Stomach (tissue), 9 donors: ENCODE results near the gene NTM. TPM values are rescaled to one million over a fixed set of nuclear protein-coding genes. Genes with fewer than 3 reads are reported as not detected.

Source experiments
- DNase-seq, 2 donors: peaks; one replicate each; pipeline versions ENCODE4 v3.0.0 to v3.0.0-alpha.2; 2013 to 2019
- H3K27ac ChIP-seq, 5 donors: fragments of 200-600 bp in 4 of 5; sonication (generic) in 4 of 5; one replicate each; pipeline ENCODE4 v1.5.1; 2013 to 2019; ENCODE audit warnings: mild to moderate bottlenecking in 1 of 5, moderate library complexity in 1 of 5
- H3K27me3 ChIP-seq, 3 donors: fragments of 200-600 bp; sonication (generic); one replicate each; pipeline ENCODE4 v1.5.1; 2017 to 2019; ENCODE audit warnings: mixed run types in 1 of 3
- H3K36me3 ChIP-seq, 4 donors: fragments of 200-600 bp; sonication (generic); 1 replicate in 3 of 4; 2 replicates in 1 of 4; pipeline ENCODE4 v1.5.1; 2016 to 2019
- H3K4me1 ChIP-seq, 4 donors: fragments of 200-600 bp; sonication (generic); one replicate each; pipeline ENCODE4 v1.5.1; 2016 to 2019
- H3K4me3 ChIP-seq, 4 donors: fragments of 200-600 bp; sonication (generic) in 3 of 4; one replicate each; pipeline ENCODE4 v1.5.1; 2016 to 2019; ENCODE audit warnings: mild to moderate bottlenecking in 1 of 4
- H3K9me3 ChIP-seq, 4 donors: fragments of 200-600 bp; sonication (generic); one replicate each; pipeline ENCODE4 v1.5.1; 2016 to 2019
- CTCF ChIP-seq, 7 experiments: fragments of 450-650 bp in 4 of 7; fragments of 200-600 bp in 3 of 7; sonication (generic) in 3 of 7; IDR thresholded peaks; one replicate each; pipeline ENCODE4 v1.5.1; 2016 to 2019; ENCODE audit warnings: antibody characterized with exemption in 7 of 7, control low read depth in 2 of 7, mild to moderate bottlenecking in 1 of 7
- EP300 ChIP-seq: sonication (generic); formaldehyde crosslinking; IDR thresholded peaks from one replicate; pipeline ENCODE4 v1.6.1; 2017; ENCODE audit warnings: antibody characterized with exemption
- POLR2A ChIP-seq, 4 donors: fragments of 450-650 bp; IDR thresholded peaks; one replicate each; pipeline ENCODE4 v1.6.1; 2016; ENCODE audit warnings: antibody characterized with exemption in 4 of 4, control low read depth in 2 of 4, mild to moderate bottlenecking in 1 of 4, moderate library complexity in 1 of 4
- POLR2AphosphoS5 ChIP-seq, 3 donors: sonication (generic); formaldehyde crosslinking; IDR thresholded peaks; one replicate each; pipeline ENCODE4 v1.6.1; 2016; ENCODE audit warnings: antibody characterized with exemption in 3 of 3
- WGBS, 5 donors: extraction: QIAGEN DNeasy Blood & Tissue Kit in 3 of 5; methylation state at CpG; one replicate each; pipeline versions ENCODE4 v1.1.5 to v1.1.7; 2013 to 2018; 5-methylcytosine and 5-hydroxymethylcytosine counted together
- intact Hi-C: fragments of 100-400 bp; cut with DNase I; formaldehyde crosslinking; loops from one replicate; pipeline ENCODE4 v1.15.1; 2023; ENCODE audit warnings: low total_unique reads
- polyA plus RNA-seq, 3 donors: library from polyadenylated mRNA; stranded (reverse); fragments of 200-250 nt; gene quantifications; one replicate each; pipeline ENCODE4 v1.2.3, GENCODE V29; 2013
- total RNA-seq, 5 donors: library from RNA; depleted of rRNA; stranded (reverse); fragments of >200 nt; gene quantifications; one replicate each; pipeline versions ENCODE4 v1.1.0 to v1.2.3, GENCODE V29; 2014 to 2016
- donor health status: healthy with polysubstance abuse.
- donor health status: Bipolar disorder and iron deficiency.
- donor health status: healthy.

NTM gene
- total and polyA plus RNA-seq, 8 donors, result 0.50 to 8.4 (median 1.3) TPM; not detected in 3

DNA sequence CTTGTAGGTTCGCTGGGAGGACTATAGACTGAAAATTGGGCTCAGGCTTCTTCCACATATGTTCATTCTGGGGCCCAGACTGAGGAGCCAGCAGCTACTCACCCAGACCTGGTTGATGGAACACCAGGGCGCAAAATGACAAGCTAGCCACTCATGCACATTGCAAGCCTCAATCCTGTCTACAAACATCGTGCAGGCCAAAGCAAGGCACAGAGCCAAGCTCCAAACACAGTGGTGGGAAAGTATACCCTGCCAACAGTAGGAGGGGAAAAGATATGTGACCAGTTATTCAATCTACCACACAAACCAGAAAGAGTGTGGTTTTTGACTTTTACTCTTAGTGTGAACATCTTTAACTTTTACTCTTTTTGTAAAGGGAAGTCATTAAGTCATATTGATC lies 660.5 kb downstream of the NTM start:
- Histone ChIP-seq H3K36me3 (no peaks in the 10 kb centered on the region), H3K4me3 (no peak overlapping the region), H3K27me3 (no peaks in the 10 kb centered on the region), H3K9me3 (no peaks in the 10 kb centered on the region), H3K4me1 (no peaks in the 10 kb centered on the region), H3K27ac (no peak overlapping the region)
- WGBS, 5 donors, result 59 to 65% (median 64%) methylated on average over 3 of the region's 3 CpGs
- DNase-seq, result no peak
- TF ChIP-seq POLR2AphosphoS5 (IDR thresholded peaks at IDR 0.05), result no peak
- no peak for TF ChIP-seq POLR2A (IDR thresholded peaks at IDR 0.05)
- TF ChIP-seq CTCF (IDR thresholded peaks at IDR 0.05), result no peak
- no peak for TF ChIP-seq EP300
- intact Hi-C loops, result no loop called here

DNA sequence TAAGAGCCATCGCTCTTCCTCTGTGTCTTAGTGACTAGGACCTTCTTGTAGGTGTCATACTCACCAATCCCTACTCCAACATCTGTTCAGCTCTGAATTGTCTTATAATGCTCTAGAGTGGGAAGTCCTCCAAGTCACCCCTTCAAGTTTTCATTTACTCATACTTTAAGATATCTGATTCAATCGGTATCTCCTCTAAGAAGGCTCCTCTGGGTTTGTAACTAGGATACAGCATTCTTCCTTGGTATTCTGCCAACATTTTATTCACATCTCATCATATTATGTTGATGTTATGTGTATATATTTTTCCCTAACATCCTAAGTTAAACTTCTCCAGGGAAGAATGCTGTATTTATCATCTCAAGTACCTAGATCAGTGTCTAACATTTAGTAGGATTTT lies 662.1 kb downstream of the NTM start:
- TF ChIP-seq CTCF (IDR thresholded peaks at IDR 0.05) (no peak), POLR2A (IDR thresholded peaks at IDR 0.05) (no peak), POLR2AphosphoS5 (IDR thresholded peaks at IDR 0.05) (no peak), EP300 (no peak)
- WGBS, 5 donors, result 73 to 82% (median 81%) methylated on average over 2 of the region's 2 CpGs
- H3K4me3 ChIP-seq, result no peak overlapping the region

DNA sequence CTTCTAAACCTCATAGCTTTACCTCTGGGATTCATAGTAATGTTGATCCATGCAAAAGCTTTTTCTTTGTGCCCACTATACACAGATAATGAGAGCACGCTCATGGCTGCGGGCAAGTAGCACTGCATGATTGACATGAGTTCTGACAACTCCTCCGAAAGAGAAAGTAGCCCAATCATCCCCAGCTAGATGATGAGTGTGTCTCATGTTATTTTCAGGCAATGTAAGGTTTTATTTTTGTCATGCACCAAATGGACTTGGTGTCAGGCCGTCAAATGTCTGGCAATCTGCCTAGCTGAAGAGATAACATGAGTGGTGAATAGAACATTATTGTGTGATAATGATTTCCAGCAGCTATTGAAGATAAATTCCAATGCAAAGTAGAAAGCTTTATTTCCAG lies 662.6 kb downstream of the NTM start:
- no peak for DNase-seq
- no peaks in the 10 kb centered on the region for H3K36me3 ChIP-seq
- no peak overlapping the region for H3K4me3 ChIP-seq
- no peaks in the 10 kb centered on the region for H3K27me3 ChIP-seq
- intact Hi-C loops, result no loop called here
- H3K27ac ChIP-seq, result no peak overlapping the region
- H3K4me1 ChIP-seq, result no peaks in the 10 kb centered on the region
- no peaks in the 10 kb centered on the region for H3K9me3 ChIP-seq
- no peak for TF ChIP-seq EP300
- TF ChIP-seq POLR2A (IDR thresholded peaks at IDR 0.05), result no peak
- WGBS, 5 donors, result 69 to 81% (median 77%) methylated on average over 4 of the region's 4 CpGs

More for the DNA sequence above, 662.1 kb downstream of the NTM start:
- Histone ChIP-seq H3K4me1 (no peaks in the 10 kb centered on the region), H3K27ac (no peak overlapping the region), H3K9me3 (no peaks in the 10 kb centered on the region), H3K36me3 (no peaks in the 10 kb centered on the region), H3K27me3 (no peaks in the 10 kb centered on the region)
- intact Hi-C loops, result no loop called here
- DNase-seq, result peak in 1 of 2 donors; percentile 28

- 76 to 86% (median 80%) methylated on average over 4 of the region's 4 CpGs for WGBS, 5 donors
Observed at GRCh38 chr11:132035228-132035627, 664.8 kb downstream of the NTM start.

More at GRCh38 chr11:132035228-132035627, 664.8 kb downstream of the NTM start:
- H3K4me3 ChIP-seq, result no peak overlapping the region
- no peaks in the 10 kb centered on the region for H3K36me3 ChIP-seq
- DNase-seq, result no peak
- H3K27ac ChIP-seq, result no peak overlapping the region
- no peaks in the 10 kb centered on the region for H3K4me1 ChIP-seq
- H3K27me3 ChIP-seq, result no peaks in the 10 kb centered on the region
- no peaks in the 10 kb centered on the region for H3K9me3 ChIP-seq
- no peak for TF ChIP-seq CTCF (IDR thresholded peaks at IDR 0.05)
- TF ChIP-seq POLR2AphosphoS5 (IDR thresholded peaks at IDR 0.05), result no peak
- no peak for TF ChIP-seq EP300
- no peak for TF ChIP-seq POLR2A (IDR thresholded peaks at IDR 0.05)
- intact Hi-C loops, result no loop called here
